ENCODE measurements around the gene KCTD2.
"Not testable (repeated sequence)": the region's sequence is repeated elsewhere in the genome, so short reads cannot be mapped to it uniquely, and the experiment has no call there.

Gene KCTD2

DNA sequence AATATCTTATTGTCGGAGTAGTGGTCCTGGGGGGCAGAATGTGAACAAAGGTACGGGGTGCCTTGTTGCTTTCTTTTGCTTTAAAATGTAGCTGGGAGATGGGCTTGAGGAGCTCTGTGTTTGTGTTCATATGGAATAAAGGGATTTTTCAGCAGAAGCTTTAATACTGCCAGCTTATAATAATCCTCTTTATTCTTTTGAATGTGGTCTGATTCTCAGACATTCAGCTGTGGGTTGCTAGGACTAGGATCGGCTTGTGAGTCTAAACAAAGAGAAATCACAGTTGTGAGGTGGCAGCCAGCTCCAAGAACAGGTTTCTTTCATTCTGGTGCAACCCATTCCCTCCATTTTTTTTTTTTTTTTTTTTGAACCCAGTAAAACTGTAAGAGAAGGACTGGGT lies 27.3 kb upstream of the KCTD2 start:
- Histone ChIP-seq H3K27ac (ENCODE audit: low read depth, low read length) (no peak overlapping the region), H3K9me3 (ENCODE audit: control insufficient read depth in 1 of 2, low read length in 2 of 2) (no peaks in the 10 kb centered on the region), H3K4me1 (ENCODE audit: control insufficient read depth in 1 of 2, insufficient read depth in 2 of 2, low read length in 2 of 2) (no peaks in the 10 kb centered on the region), H3K9ac (ENCODE audit: low read depth in 1 of 2, low read length in 2 of 2) (no peak overlapping the region), H3K4me3 (ENCODE audit: low read depth in 1 of 2, low read length in 2 of 2) (no peak overlapping the region), H3K36me3 (ENCODE audit: control insufficient read depth in 1 of 2, insufficient read depth in 2 of 2, low read length in 2 of 2) (peaks cover 18 to 50% of the 10 kb centered on the region in 2 donors), H3K27me3 (ENCODE audit: control insufficient read depth in 1 of 2, insufficient read depth in 2 of 2, low read length in 2 of 2) (no peaks in the 10 kb centered on the region)

DNA sequence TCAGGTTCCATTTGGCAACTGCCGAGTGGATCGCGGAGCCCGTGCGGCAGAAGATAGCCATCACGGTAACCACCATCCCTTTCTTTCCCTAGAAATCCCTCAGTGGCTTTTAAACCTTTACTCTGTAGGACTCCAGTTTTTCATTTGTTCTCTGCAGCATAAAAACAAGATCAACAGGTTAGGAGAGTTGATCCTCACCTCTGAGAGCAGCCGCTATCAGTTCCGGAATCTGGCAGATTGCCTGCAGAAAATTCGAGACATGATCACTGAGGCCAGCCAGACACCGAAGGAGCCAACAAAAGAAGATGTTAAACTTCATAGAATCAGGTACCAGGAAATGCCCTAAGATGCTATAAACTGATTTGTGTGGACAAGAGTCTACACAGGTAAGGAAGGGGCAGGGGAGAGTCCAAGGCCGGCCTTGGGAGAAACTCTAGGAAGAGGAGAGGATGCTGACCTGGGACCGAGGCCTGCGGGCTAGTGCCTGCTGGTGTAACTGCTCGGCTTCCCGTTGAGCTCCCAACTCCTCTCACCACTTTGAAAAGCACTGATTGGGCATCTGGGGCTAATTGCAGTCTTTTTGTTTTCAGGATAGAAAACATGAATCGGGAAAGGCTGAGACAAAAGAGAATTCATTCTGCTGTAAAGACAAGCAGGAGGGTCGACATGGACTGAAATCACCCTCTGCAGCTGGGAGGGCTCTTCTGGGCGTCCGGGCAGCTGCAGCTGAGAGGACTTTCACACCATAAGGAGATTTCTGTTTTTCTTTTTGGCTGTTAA lies 26.5 kb upstream of the KCTD2 start:
- no peaks in the 10 kb centered on the region for H3K27me3 ChIP-seq (ENCODE audit: control insufficient read depth in 1 of 2, insufficient read depth in 2 of 2, low read length in 2 of 2)
- H3K4me1 ChIP-seq (ENCODE audit: control insufficient read depth in 1 of 2, insufficient read depth in 2 of 2, low read length in 2 of 2): no peaks in the 10 kb centered on the region
- no peaks in the 10 kb centered on the region for H3K9me3 ChIP-seq (ENCODE audit: control insufficient read depth in 1 of 2, low read length in 2 of 2)
- H3K27ac ChIP-seq (ENCODE audit: low read depth, low read length): no peak overlapping the region
- no peak overlapping the region for H3K4me3 ChIP-seq (ENCODE audit: low read depth in 1 of 2, low read length in 2 of 2)
- H3K36me3 ChIP-seq (ENCODE audit: control insufficient read depth in 1 of 2, insufficient read depth in 2 of 2, low read length in 2 of 2): peaks cover 18 to 50% of the 10 kb centered on the region in 2 donors
- no peak overlapping the region for H3K9ac ChIP-seq (ENCODE audit: low read depth in 1 of 2, low read length in 2 of 2)

DNA sequence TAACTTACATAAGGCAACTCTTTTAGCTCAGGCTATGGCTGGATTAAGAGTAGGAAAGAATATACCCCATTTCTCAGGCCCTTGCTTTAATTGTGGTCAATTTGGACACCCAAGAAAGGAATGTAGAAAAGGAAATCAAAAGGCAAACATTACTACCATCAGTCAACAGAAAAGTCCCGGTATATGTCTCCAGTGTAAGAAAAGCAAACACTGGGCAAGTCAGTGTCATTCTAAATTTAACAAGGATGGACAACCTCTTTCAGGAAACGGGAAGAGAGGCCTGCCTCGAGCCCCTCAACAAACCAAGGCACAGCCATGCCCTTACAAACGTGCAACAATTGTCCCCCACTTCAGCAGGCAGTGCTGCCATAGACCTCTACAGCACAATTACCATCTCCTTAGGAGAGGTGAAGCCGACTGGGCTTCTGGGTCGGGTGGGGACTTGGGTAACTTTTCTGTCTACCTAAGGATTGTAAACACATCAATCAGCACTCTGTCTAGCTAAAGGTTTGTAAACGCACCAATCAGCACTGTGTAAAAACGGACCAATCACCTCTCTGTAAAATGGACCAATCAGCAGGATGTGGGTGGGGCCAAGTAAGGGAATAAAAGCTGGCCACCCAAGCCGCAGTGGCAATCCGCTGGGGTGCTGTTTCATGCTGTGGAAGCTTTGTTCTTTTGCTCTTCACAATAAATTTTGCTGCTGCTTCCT lies 22.2 kb upstream of the KCTD2 start:
- no peak overlapping the region for H3K4me3 ChIP-seq (ENCODE audit: low read depth in 1 of 2, low read length in 2 of 2)
- no peak overlapping the region for H3K9ac ChIP-seq (ENCODE audit: low read depth in 1 of 2, low read length in 2 of 2)
- H3K27me3 ChIP-seq (ENCODE audit: control insufficient read depth in 1 of 2, insufficient read depth in 2 of 2, low read length in 2 of 2): no peaks in the 10 kb centered on the region
- H3K9me3 ChIP-seq (ENCODE audit: control insufficient read depth in 1 of 2, low read length in 2 of 2): no peaks in the 10 kb centered on the region
- H3K36me3 ChIP-seq (ENCODE audit: control insufficient read depth in 1 of 2, insufficient read depth in 2 of 2, low read length in 2 of 2): peaks cover 9 to 29% of the 10 kb centered on the region in 2 donors
- H3K4me1 ChIP-seq (ENCODE audit: control insufficient read depth in 1 of 2, insufficient read depth in 2 of 2, low read length in 2 of 2): no peaks in the 10 kb centered on the region
- no peak overlapping the region for H3K27ac ChIP-seq (ENCODE audit: low read depth, low read length)

DNA sequence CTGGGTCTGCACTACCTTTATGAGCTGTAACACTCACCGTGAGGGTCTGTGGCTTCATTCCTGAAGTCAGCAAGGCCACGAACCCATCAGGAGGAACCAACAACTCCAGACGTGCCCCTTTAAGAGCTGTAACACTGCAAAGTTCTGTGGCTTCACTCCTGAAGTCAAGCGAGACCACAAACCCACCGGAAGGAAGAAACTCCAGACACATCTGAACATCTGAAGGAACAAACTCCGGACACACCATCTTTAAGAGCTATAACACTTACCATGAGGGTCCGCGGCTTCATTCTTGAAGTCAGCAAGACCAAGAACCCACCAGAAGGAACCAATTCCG lies 21.7 kb upstream of the KCTD2 start:
- H3K36me3 ChIP-seq (ENCODE audit: control insufficient read depth in 1 of 2, insufficient read depth in 2 of 2, low read length in 2 of 2): peaks cover 9 to 23% of the 10 kb centered on the region in 2 donors
- not testable (repeated sequence) for H3K27me3 ChIP-seq (ENCODE audit: control insufficient read depth in 1 of 2, insufficient read depth in 2 of 2, low read length in 2 of 2); H3K4me1 ChIP-seq (ENCODE audit: control insufficient read depth in 1 of 2, insufficient read depth in 2 of 2, low read length in 2 of 2); H3K27ac ChIP-seq (ENCODE audit: low read depth, low read length); H3K9me3 ChIP-seq (ENCODE audit: control insufficient read depth in 1 of 2, low read length in 2 of 2); H3K9ac ChIP-seq (ENCODE audit: low read depth in 1 of 2, low read length in 2 of 2); H3K4me3 ChIP-seq (ENCODE audit: low read depth in 1 of 2, low read length in 2 of 2)

DNA sequence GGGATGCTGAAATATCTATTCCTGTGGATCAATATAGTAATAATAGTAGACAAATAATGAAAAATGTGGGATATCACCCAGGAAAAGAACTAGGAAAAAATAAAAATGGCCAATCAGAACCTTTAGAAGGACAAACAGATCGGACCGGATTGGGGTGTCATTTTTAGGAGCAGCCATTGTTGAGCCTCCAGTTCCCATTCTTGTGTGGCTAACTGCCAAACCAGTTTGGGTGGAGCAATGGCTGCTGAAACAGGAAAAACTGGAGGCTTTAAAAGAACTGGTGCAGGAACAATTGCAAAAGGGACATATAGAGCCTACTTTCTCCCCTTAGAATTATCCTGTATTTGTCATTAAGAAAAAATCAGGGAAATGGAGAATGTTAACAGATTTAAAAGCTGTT lies 20.4 kb upstream of the KCTD2 start:
- H3K4me1 ChIP-seq (ENCODE audit: control insufficient read depth in 1 of 2, insufficient read depth in 2 of 2, low read length in 2 of 2); H3K27ac ChIP-seq (ENCODE audit: low read depth, low read length); H3K9me3 ChIP-seq (ENCODE audit: control insufficient read depth in 1 of 2, low read length in 2 of 2); H3K4me3 ChIP-seq (ENCODE audit: low read depth in 1 of 2, low read length in 2 of 2); H3K9ac ChIP-seq (ENCODE audit: low read depth in 1 of 2, low read length in 2 of 2); H3K27me3 ChIP-seq (ENCODE audit: control insufficient read depth in 1 of 2, insufficient read depth in 2 of 2, low read length in 2 of 2): not testable (repeated sequence)
- peaks cover 4 to 11% of the 10 kb centered on the region in 2 donors for H3K36me3 ChIP-seq (ENCODE audit: control insufficient read depth in 1 of 2, insufficient read depth in 2 of 2, low read length in 2 of 2)

DNA sequence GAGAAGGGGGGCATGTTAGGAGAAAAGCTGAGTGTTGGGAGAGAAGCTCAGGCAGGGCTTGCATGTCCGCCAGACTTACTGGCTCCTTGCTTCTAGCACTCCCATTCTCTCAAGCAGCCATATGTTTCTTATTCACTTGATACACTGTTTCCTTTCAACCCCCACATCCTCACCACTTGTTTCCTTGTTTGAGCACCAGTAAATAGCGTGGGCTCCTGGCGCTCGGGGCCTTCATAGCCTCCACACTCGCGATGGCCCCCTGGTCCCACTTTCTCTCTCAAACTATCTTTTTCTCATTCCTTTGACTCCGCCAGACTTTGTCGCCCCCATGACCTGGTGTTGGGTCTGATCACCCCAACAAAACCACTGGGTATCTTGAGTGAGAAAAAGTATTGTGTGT lies 16.9 kb upstream of the KCTD2 start:
- H3K36me3 ChIP-seq (ENCODE audit: control insufficient read depth in 1 of 2, insufficient read depth in 2 of 2, low read length in 2 of 2): no peaks in the 10 kb centered on the region
- no peak overlapping the region for H3K27ac ChIP-seq (ENCODE audit: low read depth, low read length)
- no peaks in the 10 kb centered on the region for H3K9me3 ChIP-seq (ENCODE audit: control insufficient read depth in 1 of 2, low read length in 2 of 2)
- peaks cover 7 to 22% of the 10 kb centered on the region in 2 donors for H3K4me1 ChIP-seq (ENCODE audit: control insufficient read depth in 1 of 2, insufficient read depth in 2 of 2, low read length in 2 of 2)
- H3K4me3 ChIP-seq (ENCODE audit: low read depth in 1 of 2, low read length in 2 of 2): no peak overlapping the region
- H3K9ac ChIP-seq (ENCODE audit: low read depth in 1 of 2, low read length in 2 of 2): no peak overlapping the region
- no peaks in the 10 kb centered on the region for H3K27me3 ChIP-seq (ENCODE audit: control insufficient read depth in 1 of 2, insufficient read depth in 2 of 2, low read length in 2 of 2)

DNA sequence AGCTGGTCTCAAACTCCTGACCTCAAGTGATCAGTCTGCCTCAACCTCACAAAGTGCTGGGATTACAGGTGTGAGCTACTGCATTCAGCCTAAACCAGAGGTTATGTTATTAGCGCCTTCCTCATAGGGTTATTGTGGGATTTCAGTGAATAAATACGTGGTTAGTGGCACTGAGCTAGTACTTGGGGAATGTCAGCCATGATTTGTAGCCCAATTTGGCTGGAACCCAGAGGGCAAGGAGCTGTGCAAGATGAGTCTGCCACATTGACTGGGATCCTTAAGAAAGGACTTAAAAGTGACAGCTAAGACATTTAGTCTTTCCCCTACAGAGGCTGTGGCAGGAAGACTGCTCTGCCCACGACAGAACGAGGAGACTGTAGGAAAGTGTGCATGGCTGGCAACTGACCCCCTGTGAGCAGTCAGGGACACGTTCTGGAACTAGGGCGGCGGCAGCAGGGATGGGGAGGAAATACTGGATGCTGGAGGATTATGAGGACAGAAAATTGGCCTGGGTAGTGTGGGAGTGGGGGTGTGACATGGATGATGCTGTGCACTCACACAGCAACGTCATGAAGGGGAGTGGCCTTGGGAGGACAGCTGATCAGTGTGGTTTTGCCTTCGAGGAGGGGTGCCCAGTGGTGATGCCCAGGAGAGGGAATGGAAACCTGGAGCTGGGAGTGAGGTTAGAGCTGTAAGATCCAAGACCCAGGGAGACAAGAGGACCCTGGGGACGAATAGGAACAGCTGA lies 14.9 kb upstream of the KCTD2 start:
- H3K4me3 ChIP-seq (ENCODE audit: low read depth in 1 of 2, low read length in 2 of 2): peak overlapping the region in 1 of 2 donors; percentile 56
- no peak overlapping the region for H3K27ac ChIP-seq (ENCODE audit: low read depth, low read length)
- H3K9ac ChIP-seq (ENCODE audit: low read depth in 1 of 2, low read length in 2 of 2): no peak overlapping the region
- peaks cover 15 to 40% of the 10 kb centered on the region in 2 donors for H3K4me1 ChIP-seq (ENCODE audit: control insufficient read depth in 1 of 2, insufficient read depth in 2 of 2, low read length in 2 of 2)
- no peaks in the 10 kb centered on the region for H3K27me3 ChIP-seq (ENCODE audit: control insufficient read depth in 1 of 2, insufficient read depth in 2 of 2, low read length in 2 of 2)
- no peaks in the 10 kb centered on the region for H3K9me3 ChIP-seq (ENCODE audit: control insufficient read depth in 1 of 2, low read length in 2 of 2)
- no peaks in the 10 kb centered on the region for H3K36me3 ChIP-seq (ENCODE audit: control insufficient read depth in 1 of 2, insufficient read depth in 2 of 2, low read length in 2 of 2)

DNA sequence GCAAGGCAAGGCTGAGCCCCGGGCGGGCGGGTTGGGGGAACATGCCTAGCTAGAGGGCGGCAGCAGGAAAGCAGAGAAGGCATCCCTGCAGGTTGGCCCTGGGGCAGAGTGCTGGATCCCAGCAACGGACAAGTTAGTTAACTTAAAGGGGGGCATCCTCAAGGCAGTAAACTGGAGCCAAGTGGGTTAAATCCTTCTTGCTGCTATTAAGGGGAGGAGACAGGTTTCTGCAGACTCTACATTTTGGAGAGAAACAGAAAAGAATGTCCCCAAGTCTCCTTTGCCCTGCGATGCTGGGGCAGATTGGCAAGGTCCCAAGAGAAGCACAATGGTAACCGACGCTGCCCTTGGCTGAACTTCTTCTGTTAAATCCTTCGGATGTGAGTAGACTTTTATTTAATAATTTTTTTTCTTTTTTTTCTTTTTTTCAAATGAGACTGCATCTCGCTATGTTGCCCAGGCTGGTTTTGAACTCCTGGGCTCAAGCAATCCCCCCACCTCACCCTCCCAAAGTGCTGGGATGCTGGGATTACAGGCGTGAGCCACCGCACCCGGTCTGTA lies 14.2 kb upstream of the KCTD2 start:
- Histone ChIP-seq H3K36me3 (ENCODE audit: control insufficient read depth in 1 of 2, insufficient read depth in 2 of 2, low read length in 2 of 2) (no peaks in the 10 kb centered on the region), H3K4me3 (ENCODE audit: low read depth in 1 of 2, low read length in 2 of 2) (peak overlapping the region in 1 of 2 donors; percentile 86), H3K27ac (ENCODE audit: low read depth, low read length) (no peak overlapping the region), H3K9ac (ENCODE audit: low read depth in 1 of 2, low read length in 2 of 2) (no peak overlapping the region), H3K27me3 (ENCODE audit: control insufficient read depth in 1 of 2, insufficient read depth in 2 of 2, low read length in 2 of 2) (no peaks in the 10 kb centered on the region), H3K4me1 (ENCODE audit: control insufficient read depth in 1 of 2, insufficient read depth in 2 of 2, low read length in 2 of 2) (peaks cover 15 to 40% of the 10 kb centered on the region in 2 donors), H3K9me3 (ENCODE audit: control insufficient read depth in 1 of 2, low read length in 2 of 2) (no peaks in the 10 kb centered on the region)

DNA sequence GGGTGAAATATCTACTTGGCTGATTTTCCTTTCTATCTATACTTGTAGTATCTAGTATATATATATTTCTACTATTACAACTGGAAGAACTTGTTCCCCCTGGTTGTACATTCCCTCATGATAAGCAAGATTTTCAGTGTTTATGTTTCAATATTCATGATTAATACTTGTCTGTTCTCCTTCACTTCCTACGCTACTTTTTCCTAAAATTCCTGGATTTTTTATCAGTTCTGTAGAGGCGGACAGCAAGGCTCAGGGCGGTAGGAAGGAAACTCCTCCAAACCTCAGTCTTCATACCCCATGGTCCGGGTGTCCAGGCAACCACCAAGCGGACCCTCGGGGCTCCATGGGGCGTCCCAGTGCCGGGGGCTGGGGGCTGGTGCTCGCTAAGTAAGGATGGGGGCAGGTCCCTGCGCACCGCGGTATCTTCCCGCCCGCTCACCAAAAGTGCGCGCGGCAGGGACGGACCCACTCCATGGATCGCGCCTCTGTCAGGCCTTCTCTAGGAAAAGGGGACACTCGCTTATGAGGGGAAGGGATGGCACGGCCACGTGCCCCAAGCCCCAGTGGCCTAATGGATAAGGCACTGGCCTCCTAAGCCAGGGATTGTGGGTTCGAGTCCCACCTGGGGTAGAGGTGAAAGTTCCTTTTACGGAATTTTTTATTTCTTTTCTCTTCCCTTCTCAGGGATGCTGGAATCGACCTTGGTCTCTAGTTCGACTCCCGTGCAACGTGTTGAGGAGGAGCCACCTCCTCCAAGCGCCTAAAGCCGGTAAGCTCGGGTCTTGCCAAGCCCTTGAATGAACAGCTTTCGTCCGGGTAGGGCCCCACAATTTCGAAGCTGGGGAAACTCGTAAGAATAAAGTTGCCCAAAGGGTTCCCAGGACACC lies 13.4 kb upstream of the KCTD2 start:
- Histone ChIP-seq H3K4me3 (ENCODE audit: low read depth in 1 of 2, low read length in 2 of 2) (peak overlapping the region; percentile 82 to 86), H3K27ac (ENCODE audit: low read depth, low read length) (peak overlapping the region; percentile 54), H3K9me3 (ENCODE audit: control insufficient read depth in 1 of 2, low read length in 2 of 2) (no peaks in the 10 kb centered on the region), H3K27me3 (ENCODE audit: control insufficient read depth in 1 of 2, insufficient read depth in 2 of 2, low read length in 2 of 2) (no peaks in the 10 kb centered on the region), H3K36me3 (ENCODE audit: control insufficient read depth in 1 of 2, insufficient read depth in 2 of 2, low read length in 2 of 2) (peaks cover 0 to 4% of the 10 kb centered on the region in 2 donors), H3K9ac (ENCODE audit: low read depth in 1 of 2, low read length in 2 of 2) (peak overlapping the region; percentile 72 to 82), H3K4me1 (ENCODE audit: control insufficient read depth in 1 of 2, insufficient read depth in 2 of 2, low read length in 2 of 2) (peaks cover 15 to 40% of the 10 kb centered on the region in 2 donors)
